ENCODE measurements around the gene ITGAV. TPM values are rescaled to one million over a fixed set of nuclear protein-coding genes. Genes with fewer than 3 reads are reported as not detected.

ITGAV gene
- total and polyA plus RNA-seq, 12 donors: 17.2 to 292 (median 223) TPM

GRCh38 chr2:186728631-186729030 lies 138.8 kb downstream of the ITGAV start:
- no peaks in the 10 kb centered on the region for H3K36me3 ChIP-seq
- H3K27me3 ChIP-seq: no peaks in the 10 kb centered on the region
- DNase-seq: no peak
- H3K4me1 ChIP-seq: no peaks in the 10 kb centered on the region
- TF ChIP-seq CTCF (IDR thresholded peaks at IDR 0.05): no peak
- intact Hi-C loops (cut with DNase I): no loop called here
- WGBS, 2 donors: 94 to 95% methylated on average over 2 of the region's 2 CpGs
- no peak overlapping the region for H3K4me3 ChIP-seq
- ATAC-seq: no peak
- no peak overlapping the region for H3K27ac ChIP-seq
- peaks cover 0 to 9% (median 0%) of the 10 kb centered on the region in 11 donors for H3K9me3 ChIP-seq

Other genes with a start within 250 kb of the ITGAV start
- 10 to 100 TPM; 25.1 to 35.9 (median 30.7) TPM for gene ZC3H15, start 103.8 kb upstream of the ITGAV start, total RNA-seq
- 10 to 100 TPM; 38.5 to 38.8 TPM for gene ZC3H15, start 103.8 kb upstream of the ITGAV start, polyA plus RNA-seq
- gene FAM171B, start 104.0 kb downstream of the ITGAV start, total RNA-seq: 1 to 10 TPM; 1.5 to 3.7 (median 2.1) TPM
- 1 to 10 TPM in 1 of 2 donors, under 1 TPM in 1; 0.51 to 1.1 TPM for gene FAM171B, start 104.0 kb downstream of the ITGAV start, polyA plus RNA-seq

Measured in heart right ventricle (tissue), 16 donors.